Esophagus squamous epithelium (tissue), 4 donors: ENCODE results near the gene TIMP2.

Experiments
- POLR2A ChIP-seq, 4 donors: fragments of 450-650 bp; IDR thresholded peaks; one replicate each; pipeline ENCODE4 v1.6.1; 2017; ENCODE audit warnings: antibody characterized with exemption in 4 of 4, mild to moderate bottlenecking in 4 of 4, moderate library complexity in 3 of 4
- TF ChIP-seq, protein P1 (sequence below), 6 experiments: fragments of 450-650 bp in 4 of 6; fragments of 200-600 bp in 2 of 6; sonication (generic) in 2 of 6; IDR thresholded peaks; one replicate each; pipeline ENCODE4 v1.5.1; 2016 to 2019; ENCODE audit warnings: antibody characterized with exemption in 6 of 6, mild to moderate bottlenecking in 4 of 6, moderate library complexity in 4 of 6

DNA sequence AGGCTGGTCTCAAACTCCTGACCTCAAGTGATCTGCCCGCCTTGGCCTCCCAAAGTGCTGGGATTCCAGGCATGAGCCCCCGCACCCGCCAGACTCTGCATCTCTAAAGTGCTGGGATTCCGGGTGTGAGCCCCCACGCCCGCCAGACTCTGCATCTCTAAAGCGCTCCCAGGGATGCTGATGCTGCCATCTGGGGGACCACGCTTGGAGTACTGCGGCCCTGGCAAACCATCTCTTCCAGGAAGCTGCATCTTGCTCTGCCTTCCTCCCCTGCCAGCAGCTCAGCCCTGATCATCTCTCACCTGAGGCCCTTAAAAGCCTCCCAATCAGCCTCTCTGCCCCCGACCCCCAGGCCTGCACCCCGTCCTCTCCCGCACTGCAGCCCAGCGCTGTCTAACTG is 26.2 kb downstream of the TIMP2 start:
- TF ChIP-seq, protein P1, sequence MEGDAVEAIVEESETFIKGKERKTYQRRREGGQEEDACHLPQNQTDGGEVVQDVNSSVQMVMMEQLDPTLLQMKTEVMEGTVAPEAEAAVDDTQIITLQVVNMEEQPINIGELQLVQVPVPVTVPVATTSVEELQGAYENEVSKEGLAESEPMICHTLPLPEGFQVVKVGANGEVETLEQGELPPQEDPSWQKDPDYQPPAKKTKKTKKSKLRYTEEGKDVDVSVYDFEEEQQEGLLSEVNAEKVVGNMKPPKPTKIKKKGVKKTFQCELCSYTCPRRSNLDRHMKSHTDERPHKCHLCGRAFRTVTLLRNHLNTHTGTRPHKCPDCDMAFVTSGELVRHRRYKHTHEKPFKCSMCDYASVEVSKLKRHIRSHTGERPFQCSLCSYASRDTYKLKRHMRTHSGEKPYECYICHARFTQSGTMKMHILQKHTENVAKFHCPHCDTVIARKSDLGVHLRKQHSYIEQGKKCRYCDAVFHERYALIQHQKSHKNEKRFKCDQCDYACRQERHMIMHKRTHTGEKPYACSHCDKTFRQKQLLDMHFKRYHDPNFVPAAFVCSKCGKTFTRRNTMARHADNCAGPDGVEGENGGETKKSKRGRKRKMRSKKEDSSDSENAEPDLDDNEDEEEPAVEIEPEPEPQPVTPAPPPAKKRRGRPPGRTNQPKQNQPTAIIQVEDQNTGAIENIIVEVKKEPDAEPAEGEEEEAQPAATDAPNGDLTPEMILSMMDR (IDR thresholded peaks at IDR 0.05), result no peak
- TF ChIP-seq POLR2A (IDR thresholded peaks at IDR 0.05), result no peak
